Measurements from ENCODE around the gene AP2B1. TPM values are rescaled to one million over a fixed set of nuclear protein-coding genes. Genes with fewer than 3 reads are reported as not detected.

The AP2B1 gene
- total RNA-seq, 2 experiments from 2014 or later, result 147 to 150 TPM

Other genes with a start within 250 kb of the AP2B1 start
- 10 to 100 TPM; 35.6 to 37.9 TPM for gene SLFN11, start 213.7 kb upstream of the AP2B1 start, total RNA-seq
- gene SLFN12, start 154.8 kb upstream of the AP2B1 start, total RNA-seq, result 1 to 10 TPM; 6.0 to 8.6 TPM
- 10 to 100 TPM; 22.0 to 22.1 TPM for gene SLFN13, start 138.6 kb upstream of the AP2B1 start, total RNA-seq
- gene SLFN12L, start 49.6 kb upstream of the AP2B1 start, total RNA-seq, result 10 to 100 TPM; 32.6 to 35.9 TPM
- under 1 TPM; 0.10 to 0.14 TPM for gene SLFN14, start 26.5 kb upstream of the AP2B1 start, total RNA-seq
- gene PEX12, start 8.8 kb upstream of the AP2B1 start, total RNA-seq, result 1 to 10 TPM; 6.6 to 6.9 TPM
- gene RASL10B, start 144.3 kb downstream of the AP2B1 start, total RNA-seq, result 1 to 10 TPM; 2.5 to 2.6 TPM
- under 1 TPM; 0.40 to 0.43 TPM for gene GAS2L2, start 165.9 kb downstream of the AP2B1 start, total RNA-seq
- gene C17orf50, start 173.6 kb downstream of the AP2B1 start, total RNA-seq, result not detected
- gene MMP28, start 208.3 kb downstream of the AP2B1 start, total RNA-seq, result under 1 TPM; 0.21 to 0.50 TPM
- gene TAF15, start 222.2 kb downstream of the AP2B1 start, total RNA-seq, result 100 to 1,000 TPM; 306 to 317 TPM